Esophagus (tissue), 2 donors: ENCODE measurements around the gene AUTS2. TPM values are rescaled to one million over a fixed set of nuclear protein-coding genes. Genes with fewer than 3 reads are reported as not detected.

Experiments
- H3K27ac ChIP-seq, 2 donors: one replicate each; pipeline ENCODE4 v1.5.1; 2013; ENCODE audit warnings: low read depth in 2 of 2, mild to moderate bottlenecking in 2 of 2, inconsistent platforms in 1 of 2, low read length in 1 of 2, moderate library complexity in 1 of 2
- H3K27me3 ChIP-seq, 2 donors: one replicate each; pipeline ENCODE4 v1.6.1; 2013; ENCODE audit warnings: low read length in 2 of 2, control low read depth in 1 of 2, mild to moderate bottlenecking in 1 of 2; ENCODE audit not compliant: insufficient read depth in 2 of 2, control insufficient read depth in 1 of 2
- H3K36me3 ChIP-seq, 2 donors: one replicate each; pipeline ENCODE4 v1.6.1; 2013; ENCODE audit warnings: low read length in 1 of 2; ENCODE audit not compliant: control insufficient read depth in 2 of 2, insufficient read depth in 2 of 2
- H3K4me1 ChIP-seq, 2 donors: one replicate each; pipeline ENCODE4 v1.6.1; 2013; ENCODE audit warnings: low read length in 1 of 2; ENCODE audit not compliant: control insufficient read depth in 2 of 2, insufficient read depth in 2 of 2
- H3K4me3 ChIP-seq, 2 donors: one replicate each; pipeline ENCODE4 v1.5.1; 2013; ENCODE audit warnings: low read length in 2 of 2, mild to moderate bottlenecking in 2 of 2, low read depth in 1 of 2, moderate library complexity in 1 of 2
- H3K9me3 ChIP-seq, 2 donors: one replicate each; pipeline ENCODE4 v1.6.1; 2013; ENCODE audit warnings: mild to moderate bottlenecking in 2 of 2, low read depth in 1 of 2, low read length in 1 of 2, moderate library complexity in 1 of 2; ENCODE audit not compliant: control insufficient read depth in 2 of 2, insufficient read depth in 1 of 2
- WGBS, 2 donors: extraction: QIAGEN DNeasy Blood & Tissue Kit; methylation state at CpG; one replicate each; pipeline ENCODE4 v1.1.7; 2013; 5-methylcytosine and 5-hydroxymethylcytosine counted together
- polyA plus RNA-seq, 2 donors: library from polyadenylated mRNA; stranded (reverse); fragments of 200-250 nt; gene quantifications; one replicate each; pipeline ENCODE4 v1.2.3, GENCODE V29; 2013
- donor health status: healthy with polysubstance abuse.
- donor health status: Bipolar disorder and iron deficiency.

The AUTS2 gene
- polyA plus RNA-seq, 2 donors, result 8.3 to 15.6 TPM

GRCh38 chr7:70056363-70056762, 458.1 kb downstream of the AUTS2 start:
- peaks cover 0 to 2% of the 10 kb centered on the region in 2 donors for H3K4me1 ChIP-seq
- no peak overlapping the region for H3K4me3 ChIP-seq
- H3K9me3 ChIP-seq, result peaks cover 0 to 2% of the 10 kb centered on the region in 2 donors
- H3K36me3 ChIP-seq, result no peaks in the 10 kb centered on the region
- whole genome bisulfite sequencing, 2 donors, result 64 to 87% methylated on average over 1 of the region's 1 CpG
- no peaks in the 10 kb centered on the region for H3K27me3 ChIP-seq
- H3K27ac ChIP-seq, result no peak overlapping the region

GRCh38 chr7:70060298-70061068, 462.2 kb downstream of the AUTS2 start:
- H3K36me3 ChIP-seq, result no peaks in the 10 kb centered on the region
- H3K27me3 ChIP-seq, result no peaks in the 10 kb centered on the region
- H3K9me3 ChIP-seq, result peaks cover 0 to 2% of the 10 kb centered on the region in 2 donors
- H3K4me1 ChIP-seq, result peaks cover 0 to 2% of the 10 kb centered on the region in 2 donors
- 83% methylated on average over 6 of the region's 6 CpGs for WGBS, 2 donors
- H3K4me3 ChIP-seq, result no peak overlapping the region
- no peak overlapping the region for H3K27ac ChIP-seq

- peaks cover 0 to 2% of the 10 kb centered on the region in 2 donors for H3K4me1 ChIP-seq
- H3K4me3 ChIP-seq, result no peak overlapping the region
- no peak overlapping the region for H3K27ac ChIP-seq
- 60 to 69% methylated on average over 6 of the region's 6 CpGs for WGBS, 2 donors
- peaks cover 0 to 2% of the 10 kb centered on the region in 2 donors for H3K9me3 ChIP-seq
- H3K36me3 ChIP-seq, result no peaks in the 10 kb centered on the region
- no peaks in the 10 kb centered on the region for H3K27me3 ChIP-seq
These were observed 465.1 kb downstream of the AUTS2 start for GRCh38 chr7:70063371-70063770.

GRCh38 chr7:70063927-70064326, 465.7 kb downstream of the AUTS2 start:
- H3K4me1 ChIP-seq, result peaks cover 0 to 2% of the 10 kb centered on the region in 2 donors
- H3K27me3 ChIP-seq, result no peaks in the 10 kb centered on the region
- 42 to 55% methylated on average over 6 of the region's 6 CpGs for WGBS, 2 donors
- no peaks in the 10 kb centered on the region for H3K36me3 ChIP-seq
- no peak overlapping the region for H3K27ac ChIP-seq
- H3K4me3 ChIP-seq, result no peak overlapping the region
- H3K9me3 ChIP-seq, result peaks cover 0 to 2% of the 10 kb centered on the region in 2 donors

DNA sequence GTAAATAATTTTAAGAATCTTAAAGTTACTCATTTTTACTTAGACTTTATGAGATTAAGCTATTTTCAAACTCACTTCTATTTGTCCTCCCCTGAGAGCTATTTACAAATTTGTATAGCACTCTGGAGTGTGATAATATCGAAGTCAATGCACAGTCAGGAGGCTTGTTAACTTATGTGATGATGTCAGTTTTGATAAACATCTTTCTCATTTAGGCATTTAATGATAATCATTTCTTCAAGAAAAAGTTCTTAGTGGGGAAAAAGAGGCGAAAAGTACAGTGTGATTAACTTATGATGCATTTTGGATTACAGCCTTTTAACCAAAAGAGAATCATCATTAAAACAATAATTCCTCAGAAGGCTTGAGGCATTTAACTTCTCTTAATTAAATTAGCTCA, 468.6 kb downstream of the AUTS2 start:
- H3K4me3 ChIP-seq, result no peak overlapping the region
- no peak overlapping the region for H3K27ac ChIP-seq
- 78 to 87% methylated on average over 2 of the region's 2 CpGs for WGBS, 2 donors
- H3K27me3 ChIP-seq, result no peaks in the 10 kb centered on the region
- no peaks in the 10 kb centered on the region for H3K4me1 ChIP-seq
- no peaks in the 10 kb centered on the region for H3K9me3 ChIP-seq
- H3K36me3 ChIP-seq, result no peaks in the 10 kb centered on the region

GRCh38 chr7:70068531-70068930, 470.3 kb downstream of the AUTS2 start:
- 51 to 65% methylated on average over 2 of the region's 2 CpGs for WGBS, 2 donors
- Histone ChIP-seq H3K4me1 (no peaks in the 10 kb centered on the region), H3K4me3 (no peak overlapping the region), H3K27me3 (no peaks in the 10 kb centered on the region), H3K9me3 (no peaks in the 10 kb centered on the region), H3K36me3 (no peaks in the 10 kb centered on the region), H3K27ac (no peak overlapping the region)

GRCh38 chr7:70069977-70070376, 471.7 kb downstream of the AUTS2 start:
- Histone ChIP-seq H3K4me3 (no peak overlapping the region), H3K27me3 (no peaks in the 10 kb centered on the region), H3K9me3 (no peaks in the 10 kb centered on the region), H3K36me3 (no peaks in the 10 kb centered on the region), H3K27ac (no peak overlapping the region), H3K4me1 (no peaks in the 10 kb centered on the region)
- WGBS, 2 donors, result 92 to 94% methylated on average over 2 of the region's 2 CpGs

- Histone ChIP-seq H3K4me3 (no peak overlapping the region), H3K27me3 (no peaks in the 10 kb centered on the region), H3K27ac (no peak overlapping the region), H3K36me3 (no peaks in the 10 kb centered on the region), H3K4me1 (no peaks in the 10 kb centered on the region), H3K9me3 (no peaks in the 10 kb centered on the region)
- WGBS, 2 donors, result 86 to 88% methylated on average over 7 of the region's 7 CpGs
These were observed 473.5 kb downstream of the AUTS2 start for GRCh38 chr7:70071766-70072165.

- Histone ChIP-seq H3K4me3 (no peak overlapping the region), H3K36me3 (no peaks in the 10 kb centered on the region), H3K9me3 (no peaks in the 10 kb centered on the region), H3K4me1 (no peaks in the 10 kb centered on the region), H3K27me3 (no peaks in the 10 kb centered on the region), H3K27ac (no peak overlapping the region)
- WGBS, 2 donors, result 46 to 47% methylated on average over 2 of the region's 2 CpGs
These were observed 473.9 kb downstream of the AUTS2 start for GRCh38 chr7:70072220-70072619.

DNA sequence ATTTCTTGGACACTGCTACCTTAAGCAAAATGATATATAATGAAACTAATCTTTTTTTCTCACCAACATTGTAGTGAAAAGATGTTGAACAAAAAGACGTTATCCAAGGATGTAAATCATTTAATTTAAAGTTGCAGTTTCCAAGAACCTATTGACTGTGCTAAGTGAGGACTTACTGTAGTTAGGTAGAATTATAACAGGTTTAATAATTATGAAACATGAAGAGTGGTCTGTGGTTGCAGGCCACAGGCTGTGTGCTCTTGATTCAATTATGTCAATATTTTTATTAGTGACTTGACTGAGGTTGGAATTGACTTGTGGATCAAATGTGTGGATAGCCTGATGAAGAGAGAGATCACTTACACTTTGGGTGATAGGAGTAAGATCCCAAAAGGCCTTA, 478.1 kb downstream of the AUTS2 start:
- no peaks in the 10 kb centered on the region for H3K9me3 ChIP-seq
- H3K4me3 ChIP-seq, result no peak overlapping the region
- H3K4me1 ChIP-seq, result no peaks in the 10 kb centered on the region
- no peak overlapping the region for H3K27ac ChIP-seq
- 79 to 85% methylated on average over 1 of the region's 1 CpG for WGBS, 2 donors
- H3K27me3 ChIP-seq, result no peaks in the 10 kb centered on the region
- H3K36me3 ChIP-seq, result no peaks in the 10 kb centered on the region
